Hematopoietic multipotent progenitor cell treated with erythropoietin and hydrocortisone succinate and interleukin-3 and kit ligand, for 15 days (in vitro differentiated cells): Measurements from ENCODE around the gene SYMPK.
"Not testable (repeated sequence)": the region's sequence is repeated elsewhere in the genome, so short reads cannot be mapped to it uniquely, and the experiment has no call there.

Experiments
- DNase-seq: peaks from one replicate; pipeline ENCODE4 v3.0.0-alpha.2; 2015; ENCODE audit warnings: low spot score

The SYMPK gene

DNA sequence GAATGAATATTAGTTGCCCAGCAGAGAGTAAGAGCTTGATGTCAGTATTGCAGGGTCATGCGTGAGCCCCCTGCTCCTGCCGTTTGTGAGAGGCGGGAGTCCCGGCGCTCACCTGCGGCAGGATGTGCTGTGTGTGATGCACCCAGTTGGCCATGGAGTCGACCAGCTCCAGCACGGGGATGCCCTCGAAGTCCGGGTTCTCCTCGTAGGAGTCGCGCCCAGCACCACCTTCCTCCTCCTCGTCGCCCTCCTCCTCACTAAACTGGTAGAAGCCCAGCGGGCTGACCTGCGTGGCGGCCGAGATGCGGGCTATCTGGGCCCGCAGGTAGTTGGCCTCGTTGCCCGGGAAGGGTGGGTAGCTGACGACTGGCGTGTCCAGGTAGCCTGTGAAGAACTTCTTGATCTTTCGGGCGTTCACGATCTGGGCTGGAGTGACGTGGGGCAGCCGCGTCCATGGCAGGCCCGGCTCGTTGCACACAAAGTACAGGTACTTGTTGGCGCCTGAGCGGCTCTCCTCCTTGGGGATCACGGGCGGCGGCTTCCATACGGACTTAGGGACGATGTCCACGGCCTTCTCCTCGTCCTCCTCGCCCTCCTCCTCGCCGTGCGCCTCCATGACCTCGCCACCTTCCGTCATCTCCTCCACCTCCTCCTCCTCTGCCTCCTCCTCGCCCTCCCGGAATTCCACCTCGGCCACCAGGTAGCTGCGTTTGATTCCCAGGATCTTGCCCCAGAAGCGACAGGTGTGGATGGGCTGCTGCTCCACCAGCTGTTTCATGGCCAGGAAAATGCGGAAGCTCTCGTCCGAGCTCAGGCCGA, 58.6 kb downstream of the SYMPK start:
- no peak for DNase-seq

- DNase-seq, result no peak
These were observed 61.3 kb downstream of the SYMPK start for GRCh38 chr19:45801603-45802175.

DNA sequence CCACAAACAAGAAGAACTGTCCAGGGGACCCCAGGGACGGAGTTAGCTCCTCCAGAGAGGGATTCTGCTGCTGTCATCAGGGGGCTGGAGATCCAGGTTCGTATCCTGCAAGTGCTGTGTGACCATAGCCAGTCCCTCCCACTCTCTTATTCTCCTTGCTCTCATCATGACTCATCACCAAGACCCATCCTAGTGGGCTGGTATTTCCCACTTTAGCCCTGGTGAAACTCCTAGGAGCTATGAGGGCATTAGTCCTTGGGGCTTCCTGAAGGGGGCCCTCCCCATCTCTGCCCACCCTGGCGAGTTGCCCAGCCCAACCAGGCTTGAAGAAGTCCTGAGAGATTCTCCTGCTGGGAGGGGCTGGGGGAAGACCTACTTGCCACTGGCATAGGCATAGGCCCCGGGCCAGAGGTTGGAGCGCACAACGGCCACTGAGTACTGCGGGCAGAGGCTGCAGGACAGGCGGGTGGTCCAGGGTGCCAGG, 62.8 kb downstream of the SYMPK start:
- DNase-seq, result no peak

GRCh38 chr19:45799541-45799940, 63.4 kb downstream of the SYMPK start:
- not testable (repeated sequence) for DNase-seq

GRCh38 chr19:45798995-45799517, 63.9 kb downstream of the SYMPK start:
- peak; percentile 61 for DNase-seq

DNA sequence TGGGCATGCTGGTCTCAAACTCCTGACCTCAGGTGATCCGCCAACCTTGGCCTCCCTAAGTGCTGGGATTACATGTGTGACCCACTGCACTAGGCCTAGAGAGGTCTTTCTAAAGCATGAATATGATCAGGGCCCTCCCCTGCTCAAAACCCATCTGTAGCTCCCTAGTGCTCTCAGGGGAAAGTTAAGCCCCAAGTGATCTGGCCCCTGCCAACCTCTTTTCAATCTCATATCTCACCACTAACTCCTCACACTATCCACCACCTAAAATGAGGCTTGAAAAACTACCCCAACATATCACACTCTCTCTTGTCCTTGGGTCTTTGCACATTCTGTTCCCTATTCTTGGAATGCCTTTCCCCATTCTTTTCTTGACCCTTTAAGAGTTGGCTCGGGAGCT, 68.3 kb downstream of the SYMPK start:
- no peak for DNase-seq

DNA sequence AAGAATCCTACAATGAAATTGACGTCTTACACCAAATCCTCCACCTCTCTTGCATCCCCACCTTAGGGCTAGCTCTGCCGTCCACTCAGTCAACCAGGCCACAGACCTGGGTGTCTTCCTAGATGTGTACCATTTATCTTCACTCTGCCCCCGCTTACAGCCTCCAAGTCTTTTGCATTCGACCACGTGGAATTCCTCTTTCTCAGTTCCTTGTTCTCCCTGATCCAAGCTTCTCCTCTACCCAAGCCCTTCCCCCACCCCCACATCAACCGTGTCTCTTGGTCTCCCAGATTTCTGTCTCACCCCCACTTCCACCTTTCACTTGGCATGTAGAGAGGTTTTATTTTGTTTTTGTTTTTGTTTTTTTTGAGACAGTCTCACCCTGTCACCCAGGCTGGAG, 69.1 kb downstream of the SYMPK start:
- DNase-seq, result no peak

DNA sequence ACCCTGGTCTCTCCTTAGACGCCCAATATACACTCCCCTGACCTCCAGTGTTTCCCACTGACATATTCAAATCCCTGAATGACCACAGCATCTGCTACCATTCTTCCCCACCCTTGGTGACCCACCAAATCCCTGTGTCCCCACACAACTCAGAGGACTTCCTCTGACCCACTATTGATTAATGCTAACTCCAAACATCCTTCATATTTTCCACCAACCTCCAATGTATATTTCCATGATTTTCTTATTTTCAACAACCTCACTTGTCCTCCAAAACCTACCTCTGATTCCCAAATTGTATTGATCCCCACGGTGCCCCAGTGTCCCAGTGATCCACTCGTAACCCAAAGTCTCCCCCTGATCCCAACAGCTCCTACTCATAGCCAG, 69.8 kb downstream of the SYMPK start:
- DNase-seq, result no peak

- DNase-seq, result peak; percentile 99
These were observed 70.3 kb downstream of the SYMPK start, which contains the start of gene DMWD for GRCh38 chr19:45792470-45793177. TSS of gene DMWD (minus strand) at chr19:45792845. CDS start at chr19:45792756, 89 bp downstream.

DNA sequence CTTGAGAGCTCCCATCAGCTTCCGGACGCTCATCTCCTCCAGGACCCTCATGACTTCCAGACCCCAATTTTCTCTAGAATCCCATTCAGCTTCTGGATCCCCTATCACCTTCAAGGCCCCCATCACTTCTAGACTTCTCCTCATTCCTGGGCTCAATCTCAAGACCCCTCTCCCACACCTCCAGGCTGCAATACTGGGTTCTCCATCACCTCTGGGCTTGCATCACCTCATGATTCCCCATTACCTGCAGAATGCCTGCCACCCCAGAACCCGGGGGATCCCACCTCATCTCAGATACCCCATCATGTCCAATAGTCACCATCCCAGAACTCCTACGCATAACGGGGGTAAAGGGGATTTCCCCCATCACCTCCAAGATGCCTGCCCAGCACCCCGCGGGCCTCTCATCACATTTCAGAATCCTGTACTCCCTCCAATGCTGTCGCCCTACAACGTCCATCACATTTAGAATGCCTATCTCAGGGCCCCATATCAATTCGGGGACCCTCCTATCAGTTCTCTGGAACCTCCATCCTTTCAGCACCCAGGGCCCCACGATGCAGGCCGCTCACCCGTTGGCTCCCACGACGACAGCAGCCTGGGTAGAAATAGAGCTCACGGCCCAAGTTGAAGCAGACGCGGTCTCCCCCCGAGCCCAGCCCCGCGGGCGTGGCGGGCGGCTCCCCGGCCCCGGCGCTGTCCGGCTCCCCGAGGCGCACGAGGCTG, 71.0 kb downstream of the SYMPK start:
- no peak for DNase-seq

- no peak for DNase-seq
These were observed 72.0 kb downstream of the SYMPK start for GRCh38 chr19:45790942-45791341.

DNA sequence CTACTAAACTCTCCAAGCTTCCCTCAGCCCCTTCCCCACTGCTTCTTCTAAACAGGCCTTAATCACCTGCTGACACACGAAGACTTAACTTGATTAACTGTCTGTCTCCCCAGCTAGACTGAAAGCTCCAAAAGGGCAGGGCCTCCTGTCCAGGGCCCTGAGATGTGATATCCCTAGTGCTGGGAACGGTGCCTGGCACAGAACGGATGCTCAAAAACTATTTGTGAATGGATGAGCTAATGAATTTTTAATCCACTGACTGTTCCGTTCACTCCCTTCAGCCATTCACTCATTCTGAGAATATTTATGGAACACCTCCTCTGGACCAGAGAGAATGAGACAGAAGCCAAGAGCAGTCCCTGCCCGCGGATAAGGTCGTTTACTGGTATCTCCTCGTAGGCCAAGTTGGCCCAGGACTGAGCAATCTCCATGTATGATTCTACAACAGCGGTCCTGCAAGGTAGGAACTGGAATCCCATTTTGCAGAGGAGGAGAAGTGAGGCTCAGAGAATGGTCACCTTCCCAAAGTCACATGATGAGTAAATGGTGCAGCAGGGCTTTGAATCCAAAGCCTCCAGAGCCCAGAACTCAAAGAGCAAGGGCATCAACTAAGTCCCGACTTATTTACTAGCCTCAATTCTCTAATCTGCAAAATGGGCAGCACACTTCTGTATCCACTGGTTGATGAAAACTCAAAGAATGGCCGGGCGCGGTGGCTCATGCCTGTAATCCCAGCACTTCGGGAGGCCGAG, 73.7 kb downstream of the SYMPK start:
- no peak for DNase-seq

GRCh38 chr19:45786533-45786894, 76.4 kb downstream of the SYMPK start:
- DNase-seq, result no peak

- DNase-seq, result no peak
These were observed 77.0 kb downstream of the SYMPK start for GRCh38 chr19:45785781-45786532.

DNA sequence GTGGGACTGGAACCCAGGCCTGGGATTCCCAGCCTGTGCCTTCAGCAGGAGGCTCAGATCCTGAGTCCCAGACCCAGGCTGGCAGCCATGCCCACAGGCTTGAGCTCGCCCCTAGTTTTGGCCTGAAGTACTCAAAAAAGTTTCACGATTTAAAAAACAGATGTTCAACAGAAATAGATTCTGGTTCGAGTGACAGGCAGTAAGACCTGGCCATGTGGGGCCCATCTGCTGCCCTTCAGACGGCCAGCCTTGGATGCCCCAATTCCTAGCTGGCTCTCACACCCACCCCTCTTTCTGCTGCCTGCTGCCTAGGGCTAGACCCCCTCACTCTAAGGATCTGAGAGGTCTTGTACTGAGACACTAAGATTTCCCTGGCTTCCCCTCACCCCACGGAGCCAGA, 77.8 kb downstream of the SYMPK start:
- DNase-seq, result no peak

GRCh38 chr19:45784096-45784495, 78.9 kb downstream of the SYMPK start:
- no peak for DNase-seq

DNA sequence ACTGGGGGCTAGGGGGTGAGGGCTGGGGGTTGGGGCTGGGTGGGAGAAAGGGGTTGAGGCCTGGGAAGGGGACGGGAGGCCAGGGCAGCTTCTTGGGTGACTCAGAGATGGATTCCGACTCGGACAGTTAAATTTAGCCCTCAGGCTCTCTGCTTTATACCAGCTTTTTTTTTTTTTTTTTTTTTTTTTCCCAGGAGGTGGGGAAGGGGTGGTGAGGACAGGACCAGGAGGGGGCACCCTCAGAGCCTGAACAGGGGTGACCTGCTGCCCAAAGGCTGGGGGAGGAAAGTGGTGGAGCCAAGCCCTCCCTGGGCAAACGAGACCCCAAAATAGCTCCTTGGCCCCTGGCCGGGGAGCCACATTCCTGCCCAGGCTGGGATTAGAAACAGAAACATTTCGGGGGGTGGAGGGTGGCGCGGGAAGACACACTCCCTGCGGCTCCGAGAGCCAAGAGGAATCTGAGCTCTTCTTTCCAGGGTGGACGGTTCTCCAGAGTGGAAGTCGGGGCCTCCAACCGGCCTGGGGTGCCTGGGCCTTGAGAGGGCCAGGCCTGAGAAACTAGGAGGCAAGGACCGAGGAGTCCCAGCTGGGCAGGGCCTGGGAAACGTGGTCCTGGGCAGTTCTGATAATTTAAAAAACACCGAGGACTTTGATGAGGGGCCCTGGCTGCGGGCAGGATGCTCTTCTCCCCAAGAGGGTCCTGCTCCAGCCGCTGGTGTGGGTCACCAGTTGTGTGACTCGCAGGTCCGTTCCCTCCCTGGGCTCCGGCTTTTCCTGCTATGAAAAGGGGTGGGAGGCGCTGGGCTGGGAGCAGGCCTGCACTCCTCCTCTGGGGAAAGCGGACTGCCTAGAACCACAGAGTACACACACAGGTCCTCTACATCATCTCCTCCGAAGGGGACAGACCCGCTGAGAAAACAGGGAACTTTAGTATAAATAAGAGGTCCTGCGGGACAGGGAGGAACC, 79.8 kb downstream of the SYMPK start:
- DNase-seq, result no peak

DNA sequence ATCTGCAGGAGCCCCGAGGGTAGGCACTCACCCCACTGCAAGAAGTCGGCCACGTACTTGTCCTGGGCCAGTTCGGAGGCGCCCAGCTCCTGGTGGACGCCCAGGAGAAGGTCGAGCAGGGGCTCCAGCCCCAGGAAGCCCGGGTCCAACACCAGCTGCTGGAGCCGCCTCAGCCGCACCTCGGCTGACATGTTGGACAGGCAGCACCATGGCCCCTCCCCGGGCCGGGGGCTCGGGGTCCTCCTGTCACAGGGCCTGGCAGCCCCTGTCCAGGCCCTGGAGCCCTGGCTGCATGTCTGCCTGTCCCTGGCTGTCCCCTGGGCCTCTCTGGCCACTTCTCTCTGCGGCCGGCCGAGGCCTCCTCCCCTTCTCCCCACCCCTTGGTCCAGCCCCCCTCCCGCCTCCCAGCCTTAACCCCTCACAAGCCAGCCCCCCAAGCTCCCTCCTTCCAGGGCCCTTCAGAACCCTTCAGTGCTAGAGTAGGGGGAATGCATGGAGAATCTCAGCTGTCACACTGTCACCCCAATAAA, 80.7 kb downstream of the SYMPK start, which contains the start of gene DMPK:
DMPK (minus strand) TSS at position 329 of the 530 bp plus-strand sequence; CDS start at position 191, 138 bp downstream.
- no peak for DNase-seq
